A673 (cell line): ENCODE results near the gene CHRNB1. TPM values are rescaled to one million over a fixed set of nuclear protein-coding genes. Genes with fewer than 3 reads are reported as not detected.
A peak's percentile ranks its signal among the peaks of the same experiment; 100 is the strongest.

Source experiments
- BruUV-seq: library from RNA; stranded (reverse); fragments of 400-500 nt; replicated peaks from 2 replicates; lab custom pipeline; 2021; lab: Mats Ljungman, UMichigan
- CTCF ChIA-PET: fragments of 300-600 bp; sonication (Branson Sonifier 250); formaldehyde crosslinking; loops from one replicate; lab custom pipeline; 2022; ENCODE audit warnings: antibody characterized with exemption; lab: Charles Lee
- POLR2A ChIA-PET: fragments of 300-600 bp; sonication (Branson Sonifier 250); formaldehyde crosslinking; loops from one replicate; lab custom pipeline; 2022; ENCODE audit warnings: antibody characterized with exemption; ENCODE audit not compliant: low non-redundant PET; lab: Charles Lee
- DNase-seq: peaks from one replicate; pipeline ENCODE4 v3.0.0-alpha.2; 2015; ENCODE audit warnings: low spot score
- H3K27ac ChIP-seq: fragments of 200-600 bp; sonication (generic); 2 replicates; pipeline ENCODE4 v1.5.1; 2016; ENCODE audit warnings: mixed run types, low read depth, mild to moderate bottlenecking, mixed read lengths, antibody characterized with exemption, low read length; ENCODE audit not compliant: poor library complexity, severe bottlenecking
- H3K27me3 ChIP-seq: fragments of 200-600 bp; sonication (generic); replicated peaks from 2 replicates; pipeline ENCODE4 v1.6.1; 2017; ENCODE audit warnings: mixed run types, low read depth, mild to moderate bottlenecking, mixed read lengths, antibody characterized with exemption, low read length; ENCODE audit not compliant: insufficient read depth, poor library complexity
- H3K36me3 ChIP-seq: fragments of 200-600 bp; sonication (generic); 2 replicates; pipeline ENCODE4 v1.6.1; 2016; ENCODE audit warnings: mixed run types, mild to moderate bottlenecking, mixed read lengths, antibody characterized with exemption, low read length; ENCODE audit not compliant: insufficient read depth, poor library complexity, severe bottlenecking
- H3K4me1 ChIP-seq: fragments of 200-600 bp; sonication (generic); 2 replicates; pipeline ENCODE4 v1.6.1; 2017; ENCODE audit warnings: mixed run types, mild to moderate bottlenecking, mixed read lengths, antibody characterized with exemption, low read length; ENCODE audit not compliant: insufficient read depth, poor library complexity, severe bottlenecking
- H3K4me3 ChIP-seq: fragments of 200-600 bp; sonication (generic); 2 replicates; pipeline ENCODE4 v1.5.1; 2016; ENCODE audit warnings: low read depth, mixed run types, mild to moderate bottlenecking, mixed read lengths, low read length; ENCODE audit not compliant: poor library complexity, severe bottlenecking
- H3K9me3 ChIP-seq: fragments of 200-600 bp; sonication (generic); 2 replicates; pipeline ENCODE4 v1.6.1; 2016; ENCODE audit warnings: mixed run types, low read depth, mild to moderate bottlenecking, mixed read lengths, antibody characterized with exemption, low read length; ENCODE audit not compliant: poor library complexity, severe bottlenecking
- EZH2 ChIP-seq: fragments of 200-600 bp; sonication (generic); IDR thresholded peaks from 2 replicates; pipeline ENCODE4 v1.6.1; 2017; ENCODE audit warnings: borderline replicate concordance, low read depth, mild to moderate bottlenecking, mixed read lengths, antibody characterized with exemption, low read length; ENCODE audit not compliant: poor library complexity, severe bottlenecking
- intact Hi-C: fragments of 100-400 bp; cut with micrococcal nuclease; formaldehyde crosslinking; loops from one replicate; pipeline ENCODE4 v1.10.0; 2022; ENCODE audit not compliant: unreplicated experiment
- total RNA-seq: library from RNA; stranded (reverse); gene quantifications from 2 replicates; pipeline ENCODE4 v1.2.3, GENCODE V29; 2021
- TF ChIP-seq, protein P1 (sequence below): fragments of 300-800, 200-600 bp; sonication (generic); conservative IDR thresholded peaks from 2 replicates; pipeline ENCODE4 v1.5.1; 2017; ENCODE audit warnings: low read depth, mild to moderate bottlenecking, antibody characterized with exemption, low read length, moderate library complexity, mixed read lengths

CHRNB1 gene
- total RNA-seq, 1 experiment from 2014 or later = 5.2 TPM

DNA sequence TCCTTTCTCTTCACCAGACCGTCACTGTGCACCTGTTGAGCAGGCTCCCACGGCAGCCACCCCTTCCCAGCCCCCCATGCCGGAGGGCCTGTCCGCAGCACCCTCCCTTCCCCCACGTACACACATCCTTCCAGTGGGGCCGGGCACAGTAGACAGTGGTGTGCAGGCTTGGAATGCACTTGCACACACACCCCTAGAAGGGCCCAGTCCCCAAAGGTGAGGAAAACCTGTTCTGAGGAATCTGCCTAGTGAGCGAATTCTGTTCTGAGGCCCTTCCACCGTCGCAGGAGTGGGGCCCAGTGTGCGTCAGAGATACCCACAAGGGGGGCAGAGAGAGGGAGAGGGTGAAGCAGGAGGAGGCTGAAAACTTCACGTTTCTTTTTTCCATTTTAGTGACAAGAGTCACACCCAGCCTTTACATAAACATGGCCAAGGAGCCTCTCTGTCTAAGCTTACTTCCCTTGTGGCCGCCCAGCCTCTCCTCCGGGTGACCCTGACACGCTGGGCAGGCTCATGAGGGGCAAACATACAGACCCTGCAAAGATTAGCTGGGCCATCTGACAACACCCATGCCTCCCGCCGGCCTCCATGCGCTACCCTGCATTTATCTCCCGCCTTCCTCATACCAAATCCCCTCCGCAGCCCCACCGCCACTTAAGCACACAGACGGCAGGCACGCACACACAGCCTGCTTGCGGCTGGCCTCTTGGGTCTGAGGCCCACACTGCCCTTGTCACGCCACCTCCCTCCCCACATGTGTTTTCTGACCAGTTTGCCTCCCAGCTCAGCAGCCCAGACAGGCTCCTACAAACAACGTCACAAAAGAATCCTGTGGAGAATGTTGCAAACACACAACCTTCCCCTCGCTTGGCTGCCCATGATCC lies 32.8 kb downstream of the CHRNB1 start:
- Histone ChIP-seq H3K4me1 (peaks cover 32% of the 10 kb centered on the region), H3K4me3 (peak overlapping the region; percentile 98), H3K36me3 (no peaks in the 10 kb centered on the region), H3K27ac (peak overlapping the region; percentile 97), H3K27me3 (no peaks in the 10 kb centered on the region), H3K9me3 (no peaks in the 10 kb centered on the region)
- intact Hi-C loops = no loop called here
- no TSS peak for BruUV-seq
- no peak for DNase-seq
- ChIA-PET POLR2A (interaction anchor here (0.6 to 0.9 kb wide), 2 partner anchors 9 to 110 kb away, joined by 3 read pairs; no protein-coding TSS in a partner anchor), CTCF (no interaction called here)
- TF ChIP-seq, protein P1, sequence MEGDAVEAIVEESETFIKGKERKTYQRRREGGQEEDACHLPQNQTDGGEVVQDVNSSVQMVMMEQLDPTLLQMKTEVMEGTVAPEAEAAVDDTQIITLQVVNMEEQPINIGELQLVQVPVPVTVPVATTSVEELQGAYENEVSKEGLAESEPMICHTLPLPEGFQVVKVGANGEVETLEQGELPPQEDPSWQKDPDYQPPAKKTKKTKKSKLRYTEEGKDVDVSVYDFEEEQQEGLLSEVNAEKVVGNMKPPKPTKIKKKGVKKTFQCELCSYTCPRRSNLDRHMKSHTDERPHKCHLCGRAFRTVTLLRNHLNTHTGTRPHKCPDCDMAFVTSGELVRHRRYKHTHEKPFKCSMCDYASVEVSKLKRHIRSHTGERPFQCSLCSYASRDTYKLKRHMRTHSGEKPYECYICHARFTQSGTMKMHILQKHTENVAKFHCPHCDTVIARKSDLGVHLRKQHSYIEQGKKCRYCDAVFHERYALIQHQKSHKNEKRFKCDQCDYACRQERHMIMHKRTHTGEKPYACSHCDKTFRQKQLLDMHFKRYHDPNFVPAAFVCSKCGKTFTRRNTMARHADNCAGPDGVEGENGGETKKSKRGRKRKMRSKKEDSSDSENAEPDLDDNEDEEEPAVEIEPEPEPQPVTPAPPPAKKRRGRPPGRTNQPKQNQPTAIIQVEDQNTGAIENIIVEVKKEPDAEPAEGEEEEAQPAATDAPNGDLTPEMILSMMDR = no peak
- TF ChIP-seq EZH2 = no peak

DNA sequence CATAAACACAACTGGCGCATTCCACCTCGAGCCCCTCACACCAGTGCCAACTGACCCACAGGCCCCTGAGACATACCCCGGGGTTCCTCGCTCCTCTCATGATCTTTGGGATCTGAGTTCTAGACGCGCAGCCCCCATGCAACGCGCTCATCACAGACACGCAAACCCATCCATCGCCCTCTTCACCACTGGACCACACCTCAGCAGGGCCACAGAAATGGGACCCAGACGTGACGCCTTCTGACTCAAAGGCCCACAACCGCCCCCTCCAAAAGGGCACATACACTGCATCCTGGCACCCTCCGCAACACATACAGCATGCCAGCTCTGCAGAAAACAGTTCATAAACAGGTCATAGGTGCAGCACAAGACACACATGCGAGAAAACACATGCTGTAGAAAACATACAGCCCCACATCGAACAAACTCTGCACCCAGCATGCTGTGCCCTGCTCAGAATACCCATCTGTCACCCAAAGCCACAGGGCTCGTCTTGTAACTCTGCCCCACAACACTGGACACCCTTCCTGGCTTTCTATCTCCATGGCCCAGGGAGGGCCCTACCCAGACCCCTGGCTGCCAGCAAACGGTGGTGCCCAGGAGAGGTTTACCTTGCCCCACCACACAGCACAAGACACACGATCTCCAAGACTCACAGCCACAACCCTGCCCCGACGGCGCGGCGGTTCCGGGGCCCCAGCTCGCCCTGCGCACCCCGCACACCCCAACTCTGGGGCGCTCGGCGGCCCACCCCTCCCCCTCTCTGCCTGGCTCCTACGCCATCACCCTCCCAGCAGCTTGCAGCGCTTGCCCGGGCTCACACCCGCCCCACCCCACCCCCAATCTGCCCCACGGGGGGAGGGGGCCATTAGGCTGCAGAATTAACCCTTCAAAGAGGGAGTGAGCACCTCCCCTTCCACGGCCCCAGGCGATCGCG lies 33.7 kb downstream of the CHRNB1 start:
- TF ChIP-seq, protein P1 = no peak
- TF ChIP-seq EZH2 = no peak
- Histone ChIP-seq H3K4me3 (peak overlapping the region; percentile 98), H3K4me1 (peaks cover 37% of the 10 kb centered on the region), H3K9me3 (no peaks in the 10 kb centered on the region), H3K27ac (peak overlapping the region; percentile 97), H3K36me3 (no peaks in the 10 kb centered on the region), H3K27me3 (no peaks in the 10 kb centered on the region)
- DNase-seq = peak; percentile 54
- POLR2A ChIA-PET = interaction anchor here (0.6 to 0.9 kb wide), 2 partner anchors 8 to 109 kb away, joined by 3 read pairs; no protein-coding TSS in a partner anchor
- intact Hi-C loops = no loop called here
- CTCF ChIA-PET = no interaction called here
- BruUV-seq = TSS peak; percentile 11
